Measurements from ENCODE around the gene EPHB4.

DNA sequence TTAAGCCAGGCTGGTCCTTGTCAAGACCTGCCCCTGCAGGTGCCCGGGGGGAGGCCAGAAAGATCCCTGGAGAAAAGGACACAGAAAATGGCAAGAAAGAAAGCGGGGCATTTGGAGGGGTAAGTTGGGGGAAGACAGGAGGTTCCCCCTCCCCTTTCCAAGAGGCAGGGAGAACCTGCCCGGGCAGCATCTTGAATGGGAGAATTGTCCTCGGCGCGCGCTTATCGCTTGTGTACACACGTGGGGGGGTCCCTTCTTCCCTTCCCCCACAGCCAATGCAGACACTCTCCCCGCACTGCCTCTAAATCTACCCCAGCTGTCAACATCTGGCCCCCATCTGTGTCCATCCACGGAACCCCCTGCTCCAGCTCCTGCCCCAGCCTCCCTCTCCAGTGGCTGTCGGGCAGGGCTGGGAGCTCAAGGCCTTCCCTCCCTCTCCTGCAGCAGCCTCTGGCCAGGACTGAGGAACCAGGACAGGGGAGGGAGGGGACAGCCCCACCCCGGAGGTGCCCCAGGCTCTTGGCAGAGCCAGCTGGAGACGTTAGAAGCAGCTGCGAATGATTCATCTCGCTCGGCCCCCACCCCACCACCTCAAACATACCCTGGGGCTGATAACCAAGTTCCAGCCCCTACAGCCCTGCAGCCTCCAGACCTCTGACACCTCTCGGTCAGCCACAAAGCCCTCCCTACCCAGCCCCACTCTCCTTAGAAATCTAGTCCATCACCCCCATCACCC lies 25.3 kb downstream of the EPHB4 start:
- peak in 1 of 2 donors; percentile 40 for TF ChIP-seq POLR2A (IDR thresholded peaks at IDR 0.05)
- TF ChIP-seq, protein P1, sequence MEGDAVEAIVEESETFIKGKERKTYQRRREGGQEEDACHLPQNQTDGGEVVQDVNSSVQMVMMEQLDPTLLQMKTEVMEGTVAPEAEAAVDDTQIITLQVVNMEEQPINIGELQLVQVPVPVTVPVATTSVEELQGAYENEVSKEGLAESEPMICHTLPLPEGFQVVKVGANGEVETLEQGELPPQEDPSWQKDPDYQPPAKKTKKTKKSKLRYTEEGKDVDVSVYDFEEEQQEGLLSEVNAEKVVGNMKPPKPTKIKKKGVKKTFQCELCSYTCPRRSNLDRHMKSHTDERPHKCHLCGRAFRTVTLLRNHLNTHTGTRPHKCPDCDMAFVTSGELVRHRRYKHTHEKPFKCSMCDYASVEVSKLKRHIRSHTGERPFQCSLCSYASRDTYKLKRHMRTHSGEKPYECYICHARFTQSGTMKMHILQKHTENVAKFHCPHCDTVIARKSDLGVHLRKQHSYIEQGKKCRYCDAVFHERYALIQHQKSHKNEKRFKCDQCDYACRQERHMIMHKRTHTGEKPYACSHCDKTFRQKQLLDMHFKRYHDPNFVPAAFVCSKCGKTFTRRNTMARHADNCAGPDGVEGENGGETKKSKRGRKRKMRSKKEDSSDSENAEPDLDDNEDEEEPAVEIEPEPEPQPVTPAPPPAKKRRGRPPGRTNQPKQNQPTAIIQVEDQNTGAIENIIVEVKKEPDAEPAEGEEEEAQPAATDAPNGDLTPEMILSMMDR (IDR thresholded peaks at IDR 0.05): no peak

All from uterus (tissue), 2 donors.